ENCODE measurements around the gene PIGS. TPM values are rescaled to one million over a fixed set of nuclear protein-coding genes. Genes with fewer than 3 reads are reported as not detected.

The PIGS gene
- total RNA-seq, 1 experiment from 2014 or later = 64.2 TPM

DNA sequence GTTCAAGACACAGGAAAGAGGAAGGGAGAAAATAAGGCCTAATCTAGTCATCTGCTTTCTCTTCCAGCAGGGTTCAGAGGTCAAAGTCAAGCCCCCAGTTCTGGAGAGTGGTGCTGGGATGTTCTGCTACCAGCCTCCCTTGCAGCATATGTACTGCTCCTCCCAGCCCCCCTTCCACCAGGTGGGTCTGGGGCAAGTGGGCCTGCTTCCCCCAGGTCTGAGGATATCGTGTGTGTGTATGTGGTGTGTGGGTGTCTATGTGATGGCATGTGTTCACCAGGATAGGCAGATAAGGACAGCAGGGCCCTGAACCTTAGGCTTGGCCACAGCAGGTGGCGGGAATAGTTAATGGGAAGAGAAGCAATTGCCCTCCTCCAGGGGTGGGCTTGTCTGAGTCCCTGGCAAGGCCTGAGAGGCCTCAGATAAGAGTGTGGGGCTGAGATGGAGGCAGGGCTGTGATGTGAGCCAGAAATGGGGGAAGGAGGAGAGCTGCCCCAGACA, 44.1 kb downstream of the PIGS start:
- CTCF ChIA-PET = interaction anchor here (0.6 kb wide), 2 partner anchors 29 to 134 kb away, joined by 7 to 9 read pairs; no protein-coding TSS in a partner anchor
- H3K4me2 ChIP-seq = no peak overlapping the region
- peaks cover 5% of the 10 kb centered on the region; the same call in 1 of the 2 replicates for H3F3A ChIP-seq (ENCODE audit: insufficient read depth, low read depth)
- H3K9me3 ChIP-seq (ENCODE audit: insufficient read depth, low read depth) = no peaks in the 10 kb centered on the region
- POLR2A ChIA-PET (ENCODE audit: unreplicated experiment) = interaction anchor here (0.7 kb wide), 1 partner anchor 52 kb away, joined by 4 read pairs; no protein-coding TSS in a partner anchor
- no peaks in the 10 kb centered on the region for H4K20me1 ChIP-seq (ENCODE audit: insufficient read depth)
- peaks cover 4% of the 10 kb centered on the region; the same call in 1 of the 2 replicates for H3K27me3 ChIP-seq (ENCODE audit: insufficient read depth, low read depth)
- BruUV-seq (replicated peaks) = no TSS peak
- no peak overlapping the region for H3K27ac ChIP-seq
- H3K4me1 ChIP-seq (replicated peaks; ENCODE audit: insufficient read depth) = peaks cover 32% of the 10 kb centered on the region
- H3K79me2 ChIP-seq (ENCODE audit: low read depth) = no peaks in the 10 kb centered on the region
- H3K4me3 ChIP-seq = no peak overlapping the region
- no peak for TF ChIP-seq EZH2 (IDR thresholded peaks at IDR 0.05; ENCODE audit: low read depth)
- TF ChIP-seq, protein P1, sequence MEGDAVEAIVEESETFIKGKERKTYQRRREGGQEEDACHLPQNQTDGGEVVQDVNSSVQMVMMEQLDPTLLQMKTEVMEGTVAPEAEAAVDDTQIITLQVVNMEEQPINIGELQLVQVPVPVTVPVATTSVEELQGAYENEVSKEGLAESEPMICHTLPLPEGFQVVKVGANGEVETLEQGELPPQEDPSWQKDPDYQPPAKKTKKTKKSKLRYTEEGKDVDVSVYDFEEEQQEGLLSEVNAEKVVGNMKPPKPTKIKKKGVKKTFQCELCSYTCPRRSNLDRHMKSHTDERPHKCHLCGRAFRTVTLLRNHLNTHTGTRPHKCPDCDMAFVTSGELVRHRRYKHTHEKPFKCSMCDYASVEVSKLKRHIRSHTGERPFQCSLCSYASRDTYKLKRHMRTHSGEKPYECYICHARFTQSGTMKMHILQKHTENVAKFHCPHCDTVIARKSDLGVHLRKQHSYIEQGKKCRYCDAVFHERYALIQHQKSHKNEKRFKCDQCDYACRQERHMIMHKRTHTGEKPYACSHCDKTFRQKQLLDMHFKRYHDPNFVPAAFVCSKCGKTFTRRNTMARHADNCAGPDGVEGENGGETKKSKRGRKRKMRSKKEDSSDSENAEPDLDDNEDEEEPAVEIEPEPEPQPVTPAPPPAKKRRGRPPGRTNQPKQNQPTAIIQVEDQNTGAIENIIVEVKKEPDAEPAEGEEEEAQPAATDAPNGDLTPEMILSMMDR (conservative IDR thresholded peaks at IDR 0.05) = no peak
- H3K36me3 ChIP-seq (ENCODE audit: low read depth) = no peaks in the 10 kb centered on the region
- intact Hi-C loops (cut with micrococcal nuclease; ENCODE audit: unreplicated experiment) = no loop called here
- no peak for DNase-seq
- H3K9me2 ChIP-seq (ENCODE audit: insufficient read depth) = no peaks in the 10 kb centered on the region
- H2AFZ ChIP-seq = no peak overlapping the region

GRCh38 chr17:28526381-28526780, 44.9 kb downstream of the PIGS start:
- intact Hi-C loops (cut with micrococcal nuclease; ENCODE audit: unreplicated experiment) = no loop called here
- BruUV-seq (replicated peaks) = no TSS peak
- ChIA-PET POLR2A (ENCODE audit: unreplicated experiment) (no interaction called here), CTCF (no interaction called here)
- H3K79me2 ChIP-seq (ENCODE audit: low read depth) = no peaks in the 10 kb centered on the region
- no peaks in the 10 kb centered on the region for H4K20me1 ChIP-seq (ENCODE audit: insufficient read depth)
- H3K9me2 ChIP-seq (ENCODE audit: insufficient read depth) = no peaks in the 10 kb centered on the region
- H2AFZ ChIP-seq = no peak overlapping the region
- H3K27ac ChIP-seq = no peak overlapping the region
- peaks cover 32% of the 10 kb centered on the region for H3K4me1 ChIP-seq (replicated peaks; ENCODE audit: insufficient read depth)
- no peak overlapping the region for H3K4me2 ChIP-seq
- peaks cover 4% of the 10 kb centered on the region; the same call in 1 of the 2 replicates for H3K27me3 ChIP-seq (ENCODE audit: insufficient read depth, low read depth)
- no peak for TF ChIP-seq EZH2 (IDR thresholded peaks at IDR 0.05; ENCODE audit: low read depth)
- TF ChIP-seq, protein P1 (conservative IDR thresholded peaks at IDR 0.05) = no peak
- no peaks in the 10 kb centered on the region for H3K36me3 ChIP-seq (ENCODE audit: low read depth)
- no peak for DNase-seq
- no peak overlapping the region for H3K4me3 ChIP-seq
- H3K9me3 ChIP-seq (ENCODE audit: insufficient read depth, low read depth) = no peaks in the 10 kb centered on the region
- peaks cover 5% of the 10 kb centered on the region; the same call in 1 of the 2 replicates for H3F3A ChIP-seq (ENCODE audit: insufficient read depth, low read depth)

GRCh38 chr17:28524476-28525424, 46.6 kb downstream of the PIGS start:
- no peaks in the 10 kb centered on the region for H3K9me2 ChIP-seq (ENCODE audit: insufficient read depth)
- no peak overlapping the region for H2AFZ ChIP-seq
- H3K4me3 ChIP-seq = no peak overlapping the region
- no peak overlapping the region for H3K27ac ChIP-seq
- H3F3A ChIP-seq (ENCODE audit: insufficient read depth, low read depth) = peaks cover 5% of the 10 kb centered on the region; the same call in 1 of the 2 replicates
- CTCF ChIA-PET = no interaction called here
- POLR2A ChIA-PET (ENCODE audit: unreplicated experiment) = no interaction called here
- H3K4me2 ChIP-seq = peak overlapping the region; percentile 26; the same call in 1 of the 2 replicates
- no TSS peak for BruUV-seq (replicated peaks)
- H3K4me1 ChIP-seq (replicated peaks; ENCODE audit: insufficient read depth) = peaks cover 32% of the 10 kb centered on the region
- H4K20me1 ChIP-seq (ENCODE audit: insufficient read depth) = no peaks in the 10 kb centered on the region
- intact Hi-C loops (cut with micrococcal nuclease; ENCODE audit: unreplicated experiment) = no loop called here
- H3K36me3 ChIP-seq (ENCODE audit: low read depth) = no peaks in the 10 kb centered on the region
- H3K27me3 ChIP-seq (ENCODE audit: insufficient read depth, low read depth) = no peaks in the 10 kb centered on the region; the same call in 1 of the 2 replicates
- no peaks in the 10 kb centered on the region for H3K9me3 ChIP-seq (ENCODE audit: insufficient read depth, low read depth)
- TF ChIP-seq EZH2 (IDR thresholded peaks at IDR 0.05; ENCODE audit: low read depth) = no peak
- TF ChIP-seq, protein P1 (conservative IDR thresholded peaks at IDR 0.05) = no peak
- DNase-seq = peak; percentile 64 to 77
- H3K79me2 ChIP-seq (ENCODE audit: low read depth) = no peaks in the 10 kb centered on the region

Measured in PC-9 (cell line).